HG02943 (cell line): ENCODE measurements around the gene BIVM.

Experiments used
- ATAC-seq: cut with Tn5 transposase; IDR thresholded peaks from one replicate; pipeline ENCODE4 v1.9.1; 2021; ENCODE audit warnings: mild to moderate bottlenecking, low read depth, moderate library complexity; ENCODE audit not compliant: unreplicated experiment

Gene BIVM

GRCh38 chr13:102836471-102836870 is 37.6 kb downstream of the BIVM start:
- ATAC-seq = no peak

GRCh38 chr13:102838273-102838672 is 39.4 kb downstream of the BIVM start:
- ATAC-seq = no peak

- no peak for ATAC-seq
Observed at GRCh38 chr13:102838982-102839381, 40.1 kb downstream of the BIVM start.

GRCh38 chr13:102839462-102839861 is 40.5 kb downstream of the BIVM start:
- no peak for ATAC-seq

- ATAC-seq = peak; percentile 26
Observed at GRCh38 chr13:102845289-102845629, 46.3 kb downstream of the BIVM start.

- ATAC-seq = peak; percentile 81
Observed at GRCh38 chr13:102845630-102846260, 46.8 kb downstream of the BIVM start, which contains the start of gene ERCC5. ERCC5 (plus strand) TSS chr13:102846032; CDS start chr13:102846267, 235 bp downstream.

- ATAC-seq = peak; percentile 39
Observed at GRCh38 chr13:102846261-102847015, 47.5 kb downstream of the BIVM start.

GRCh38 chr13:102847272-102848234 is 48.6 kb downstream of the BIVM start:
- ATAC-seq = no peak

- no peak for ATAC-seq
Observed at GRCh38 chr13:102848956-102849355, 50.0 kb downstream of the BIVM start.

- ATAC-seq = no peak
Observed at GRCh38 chr13:102852556-102852955, 53.6 kb downstream of the BIVM start.

- ATAC-seq = no peak
Observed at GRCh38 chr13:102854675-102855074, 55.8 kb downstream of the BIVM start.

- no peak for ATAC-seq
Observed at GRCh38 chr13:102856557-102856956, 57.6 kb downstream of the BIVM start.

GRCh38 chr13:102862624-102863210 is 63.8 kb downstream of the BIVM start:
- no peak for ATAC-seq

- no peak for ATAC-seq
Observed at GRCh38 chr13:102863590-102863989, 64.7 kb downstream of the BIVM start.

- no peak for ATAC-seq
Observed at GRCh38 chr13:102868366-102868936, 69.5 kb downstream of the BIVM start.

GRCh38 chr13:102869948-102870676 is 71.2 kb downstream of the BIVM start:
- ATAC-seq = no peak

- ATAC-seq = peak; percentile 81
Observed at GRCh38 chr13:102870677-102871415, 71.9 kb downstream of the BIVM start.

GRCh38 chr13:102872131-102872530 is 73.2 kb downstream of the BIVM start:
- ATAC-seq = no peak

GRCh38 chr13:102872531-102872930 is 73.6 kb downstream of the BIVM start:
- no peak for ATAC-seq
